GM21367 (cell line): ENCODE measurements around the gene ALAD.
A peak's percentile ranks its signal among the peaks of the same experiment; 100 is the strongest.
"Not testable (repeated sequence)": the region's sequence is repeated elsewhere in the genome, so short reads cannot be mapped to it uniquely, and the experiment has no call there.

ENCODE experiments used
- ATAC-seq: cut with Tn5 transposase; IDR thresholded peaks from one replicate; pipeline ENCODE4 v1.9.1; 2021; ENCODE audit not compliant: unreplicated experiment

Gene ALAD

DNA sequence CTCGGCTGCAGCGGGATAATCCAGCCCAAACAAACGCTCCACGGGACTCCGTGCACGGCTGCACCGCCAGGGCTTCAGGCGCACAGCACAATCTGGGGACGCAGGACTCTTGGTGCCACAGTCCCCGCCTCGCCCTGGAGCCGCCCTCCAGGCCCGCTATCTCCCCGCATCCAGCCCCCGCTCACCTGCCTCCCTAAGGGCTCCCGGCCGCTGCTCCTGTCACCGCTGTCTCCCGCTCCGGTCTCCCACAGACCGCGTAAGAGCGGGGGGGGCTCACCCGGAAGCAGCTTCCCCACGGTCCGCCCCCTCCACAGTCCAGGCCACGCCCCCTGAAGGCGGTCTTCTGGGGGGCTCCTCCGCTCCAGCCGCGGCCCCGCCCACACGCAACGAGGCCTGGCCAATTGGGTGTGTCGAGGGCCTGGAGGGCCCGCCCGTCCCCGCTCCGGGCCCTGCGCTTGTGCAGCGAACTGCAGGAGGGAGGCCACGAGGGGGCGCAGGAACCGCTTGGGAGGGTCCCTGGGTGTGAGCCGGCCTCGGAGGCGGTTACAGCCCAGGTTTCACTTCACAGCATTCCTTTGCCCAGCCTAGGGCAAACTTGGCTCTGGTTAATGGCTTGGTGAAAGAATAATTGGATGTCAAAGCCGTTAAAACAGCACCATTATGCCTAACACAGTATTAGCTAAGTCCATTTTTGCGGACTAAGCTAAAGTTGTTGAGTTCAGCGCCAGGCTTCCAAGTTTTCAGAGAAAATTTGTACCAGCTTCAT is at the start of gene ALAD:
Gene ALAD, minus strand, starts transcription at position 258 of the 766 bp plus-strand sequence. CDS start 7,725 bp downstream, outside the sequence.
- peak; percentile 95 for ATAC-seq

DNA sequence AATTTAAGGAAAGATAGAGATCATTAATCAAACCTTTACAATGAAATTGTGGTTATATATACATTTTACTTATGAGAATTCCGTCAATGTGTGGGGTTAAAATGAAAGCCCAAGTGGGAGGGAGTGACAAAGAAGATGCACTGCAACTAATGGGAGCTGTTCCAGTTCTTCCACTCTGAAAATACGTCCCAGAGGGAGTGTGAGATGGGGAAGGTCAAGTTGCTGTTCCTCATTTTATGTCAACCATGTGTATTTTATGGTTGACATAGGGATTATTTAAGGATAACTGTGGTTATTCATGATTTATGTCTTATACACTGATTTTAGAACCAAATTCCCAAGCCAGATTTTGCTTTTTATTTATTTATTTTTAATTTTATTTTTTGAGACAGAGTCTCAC is 48.3 kb upstream of the ALAD start:
- ATAC-seq: no peak

DNA sequence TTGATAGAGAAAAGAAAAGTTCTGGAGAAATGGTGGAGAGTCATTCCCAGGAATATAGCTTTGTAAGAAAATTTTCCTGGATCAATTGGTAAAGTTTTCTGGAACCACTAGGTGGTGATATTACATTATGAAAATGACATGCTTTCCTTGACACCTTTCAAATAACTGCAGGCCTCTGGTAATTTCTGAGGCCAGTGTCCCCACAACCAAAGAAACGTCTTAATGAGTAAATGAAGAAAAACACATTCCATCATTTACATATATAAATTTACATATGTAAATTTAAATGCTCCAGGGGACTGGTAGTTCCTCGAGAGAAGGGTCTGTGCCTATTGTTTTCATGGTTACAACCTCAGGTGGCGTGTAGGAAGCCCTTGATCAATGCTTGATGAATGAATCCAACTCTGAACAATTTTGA is 45.2 kb upstream of the ALAD start:
- ATAC-seq: no peak

DNA sequence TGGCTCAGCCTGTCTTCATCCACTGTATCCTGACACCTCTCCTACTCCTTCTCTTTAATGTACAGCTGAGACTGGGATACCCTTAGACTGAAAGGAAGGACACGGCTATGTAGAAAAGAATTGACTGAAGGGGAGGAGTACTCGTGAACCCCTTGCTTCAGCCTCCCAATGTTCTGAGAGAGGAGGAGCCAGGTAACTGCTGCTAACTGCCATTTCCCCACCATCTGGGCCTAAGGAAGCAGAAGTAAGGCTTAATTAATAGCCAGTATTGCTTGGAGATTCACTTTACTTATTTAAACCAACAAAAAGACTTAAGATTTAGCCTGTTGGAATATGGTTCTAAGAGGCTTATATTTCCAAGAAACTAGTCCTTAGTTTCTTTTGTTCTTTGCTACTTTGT is 43.7 kb upstream of the ALAD start:
- no peak for ATAC-seq

DNA sequence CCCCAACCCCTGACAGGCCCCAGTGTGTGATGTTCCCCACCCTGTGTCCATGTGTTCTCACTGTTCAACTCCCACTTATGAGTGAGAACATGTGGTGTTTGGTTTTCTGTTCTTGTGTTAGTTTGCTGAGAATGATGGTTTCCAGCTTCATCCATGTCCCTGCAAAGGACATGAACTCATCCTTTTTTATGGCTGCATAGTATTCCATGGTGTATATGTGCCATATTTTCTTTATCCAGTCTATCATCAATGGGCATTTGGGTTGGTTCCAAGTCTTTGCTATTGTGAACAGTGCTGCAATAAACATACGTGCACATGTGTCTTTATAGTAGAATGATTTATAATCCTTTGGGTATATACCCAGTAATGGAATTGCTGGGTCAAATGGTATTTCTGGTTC is 36.6 kb upstream of the ALAD start:
- ATAC-seq: not testable (repeated sequence)

DNA sequence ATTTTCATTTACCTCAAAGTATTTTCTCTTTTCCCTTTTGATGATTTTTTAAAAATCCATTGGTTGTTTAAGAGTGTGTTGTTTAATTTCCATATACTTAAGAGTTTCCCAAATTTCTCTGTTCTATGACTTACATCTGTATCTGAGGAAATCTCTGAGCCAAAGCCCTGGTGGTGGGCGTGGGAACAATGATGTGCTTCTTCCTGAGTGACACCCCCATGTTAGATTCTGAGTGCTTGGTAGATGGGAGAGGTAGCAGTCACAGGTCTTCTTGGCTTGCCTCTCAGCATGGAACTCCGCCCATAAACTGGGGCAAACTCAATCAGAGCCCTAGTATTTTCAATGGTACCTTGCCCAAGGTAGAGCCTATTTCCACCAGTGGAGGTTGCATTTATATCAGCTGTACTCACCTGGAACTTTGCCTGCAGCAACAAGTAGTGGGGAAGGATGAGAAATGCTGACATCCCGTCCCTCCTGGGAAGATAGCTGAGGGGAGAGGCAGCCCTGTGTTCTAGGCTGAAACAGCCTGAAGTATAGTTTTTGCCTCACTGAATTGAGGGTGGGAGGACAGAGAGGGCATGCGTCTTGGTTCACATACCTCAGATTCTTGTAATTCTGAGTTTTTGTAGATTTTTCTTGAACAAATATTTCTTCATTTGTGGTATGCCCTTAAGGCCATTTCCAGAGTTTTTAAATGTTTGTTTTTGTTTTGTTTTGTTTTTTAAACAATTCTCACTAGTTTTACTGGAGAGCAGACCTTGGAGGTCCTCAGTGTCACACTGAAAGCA is 35.8 kb upstream of the ALAD start:
- no peak for ATAC-seq

DNA sequence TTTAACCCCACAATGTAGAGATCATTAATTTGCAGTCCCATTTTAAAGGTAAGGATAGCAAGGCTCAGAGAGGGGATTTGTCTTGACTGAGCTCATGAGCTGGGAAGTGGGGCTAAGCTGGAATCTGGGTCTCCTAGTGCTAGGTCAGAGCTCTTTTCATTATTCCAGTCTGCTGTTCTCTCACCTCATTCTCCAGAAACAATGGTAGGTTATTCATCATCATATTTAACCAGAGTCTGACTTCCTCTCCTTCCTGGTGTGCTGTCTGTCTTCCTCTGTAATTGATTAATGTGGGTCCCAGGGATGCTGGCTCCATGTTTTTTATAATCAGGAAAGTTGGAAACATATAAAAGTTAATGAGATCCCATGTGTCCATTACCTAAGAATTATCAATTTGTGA is 30.1 kb upstream of the ALAD start:
- ATAC-seq: no peak

DNA sequence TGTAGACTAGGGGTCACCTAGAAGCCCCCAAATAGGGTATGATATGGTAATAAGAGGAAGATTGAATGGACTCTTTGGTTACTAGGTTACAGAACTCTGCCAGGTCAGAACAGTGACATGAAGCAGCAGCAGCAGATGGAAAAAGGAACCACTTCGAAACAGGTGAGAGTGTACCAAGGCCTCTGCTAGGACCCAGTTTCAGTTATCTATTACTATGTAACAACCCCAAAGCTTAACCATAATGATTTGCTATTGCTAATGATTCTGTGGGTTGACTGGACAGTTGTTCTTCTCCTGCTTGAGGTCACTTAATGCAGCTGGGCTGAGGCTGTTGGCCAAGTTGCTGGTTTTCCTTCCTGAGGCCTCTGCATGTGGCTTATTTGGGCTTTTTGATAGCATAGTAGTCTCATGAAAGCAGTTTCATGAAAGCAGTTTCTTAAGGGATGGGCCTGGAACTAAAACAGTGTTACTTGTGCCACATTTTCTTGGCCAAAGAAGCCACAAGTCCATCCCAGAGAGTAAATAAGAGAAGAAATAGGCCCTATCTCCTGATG is 27.1 kb upstream of the ALAD start:
- no peak for ATAC-seq

DNA sequence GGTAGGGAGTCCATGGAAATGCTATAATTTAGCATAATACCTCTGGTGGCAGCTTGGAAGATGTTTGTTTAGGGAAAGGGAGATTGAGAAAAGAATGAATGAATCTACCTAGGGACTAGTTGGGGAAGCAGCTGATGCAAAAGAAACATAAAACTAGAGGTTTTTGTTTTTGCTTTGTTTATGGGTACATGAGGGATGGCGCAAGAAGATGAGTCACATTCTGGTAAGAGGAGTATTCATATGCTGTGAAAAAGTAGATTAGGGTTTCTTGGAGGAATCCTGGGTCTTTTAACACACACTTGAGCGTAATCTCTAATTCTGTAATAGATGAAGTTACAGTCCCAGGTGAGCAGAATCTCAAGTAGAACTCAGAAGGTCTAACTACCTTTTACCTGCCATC is 26.5 kb upstream of the ALAD start:
- ATAC-seq: no peak

DNA sequence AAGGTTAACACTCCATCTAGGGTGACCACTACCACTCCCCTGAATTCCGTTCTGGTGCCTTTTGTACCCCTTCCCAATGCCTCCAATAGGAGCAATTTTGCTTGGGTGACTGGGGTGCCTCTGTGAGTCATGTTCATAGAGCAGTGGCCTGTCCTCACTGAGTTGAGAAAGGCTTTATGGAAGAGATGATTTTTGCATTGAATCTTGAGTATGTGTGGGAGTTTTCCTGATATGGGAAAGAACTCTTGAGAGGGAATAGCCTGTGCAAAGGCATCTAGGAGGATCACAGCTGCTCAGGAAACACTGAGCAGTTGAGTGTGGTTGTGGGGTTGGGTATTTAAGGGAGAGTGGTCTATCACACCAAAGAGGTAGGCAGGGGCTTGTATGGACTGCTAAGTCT is 25.6 kb upstream of the ALAD start:
- no peak for ATAC-seq

DNA sequence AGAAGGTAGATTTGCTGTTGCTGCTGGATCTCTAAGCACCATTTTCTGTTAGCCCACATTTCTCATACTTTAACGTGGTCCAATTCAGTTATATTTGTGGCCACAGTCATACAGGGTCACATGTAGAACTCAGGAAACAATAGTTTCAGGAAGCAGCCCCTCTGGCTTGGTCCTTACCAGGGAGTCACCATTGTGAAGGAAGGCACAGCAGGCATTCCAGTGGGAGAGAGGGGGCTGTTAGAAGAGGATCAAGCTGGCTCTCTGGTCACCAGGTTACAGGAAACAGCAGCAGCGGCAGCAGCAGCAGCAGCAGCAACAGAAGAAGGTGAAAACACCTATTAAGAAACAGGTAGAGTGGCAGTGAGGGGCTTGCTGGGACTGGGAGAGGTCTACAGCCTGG is 24.0 kb upstream of the ALAD start:
- no peak for ATAC-seq

DNA sequence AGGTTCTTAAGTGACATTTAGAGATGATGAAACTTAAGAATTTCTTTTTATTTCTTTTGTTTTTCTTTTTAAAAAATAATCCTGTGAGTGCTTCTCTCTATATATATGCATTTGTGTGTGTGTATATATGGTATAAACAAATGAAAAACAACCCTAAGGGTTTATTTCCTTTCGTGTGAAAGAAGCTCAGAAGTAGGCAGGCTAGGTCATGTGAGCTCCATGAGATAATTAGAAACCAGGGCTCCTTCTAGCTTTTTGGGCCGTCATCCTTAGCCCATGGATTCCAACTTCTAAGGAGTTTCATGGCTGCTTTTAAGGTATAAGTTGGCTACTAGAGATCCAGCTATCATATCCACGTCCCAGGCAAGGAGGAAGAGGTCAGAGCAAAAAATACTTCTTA is 20.6 kb upstream of the ALAD start:
- no peak for ATAC-seq

DNA sequence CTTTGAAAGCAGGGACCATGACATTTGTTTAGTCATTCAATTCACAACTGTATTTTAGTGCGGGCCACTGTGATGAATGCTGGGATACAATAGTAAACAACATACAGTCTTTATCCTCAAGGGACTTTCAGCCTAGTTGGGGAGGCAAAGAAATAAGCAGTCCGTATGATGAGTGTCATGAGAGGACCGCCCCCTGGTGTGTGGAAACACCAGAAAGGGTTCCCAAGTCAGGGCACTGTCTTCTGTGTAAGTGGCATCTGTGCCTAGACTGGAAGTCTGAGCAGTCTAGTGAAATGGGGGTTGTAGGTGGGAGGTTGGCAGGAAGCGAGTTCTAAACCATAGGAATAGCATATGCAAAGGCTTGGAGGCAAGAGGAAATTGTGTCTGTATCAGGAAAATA is 16.3 kb upstream of the ALAD start:
- no peak for ATAC-seq

DNA sequence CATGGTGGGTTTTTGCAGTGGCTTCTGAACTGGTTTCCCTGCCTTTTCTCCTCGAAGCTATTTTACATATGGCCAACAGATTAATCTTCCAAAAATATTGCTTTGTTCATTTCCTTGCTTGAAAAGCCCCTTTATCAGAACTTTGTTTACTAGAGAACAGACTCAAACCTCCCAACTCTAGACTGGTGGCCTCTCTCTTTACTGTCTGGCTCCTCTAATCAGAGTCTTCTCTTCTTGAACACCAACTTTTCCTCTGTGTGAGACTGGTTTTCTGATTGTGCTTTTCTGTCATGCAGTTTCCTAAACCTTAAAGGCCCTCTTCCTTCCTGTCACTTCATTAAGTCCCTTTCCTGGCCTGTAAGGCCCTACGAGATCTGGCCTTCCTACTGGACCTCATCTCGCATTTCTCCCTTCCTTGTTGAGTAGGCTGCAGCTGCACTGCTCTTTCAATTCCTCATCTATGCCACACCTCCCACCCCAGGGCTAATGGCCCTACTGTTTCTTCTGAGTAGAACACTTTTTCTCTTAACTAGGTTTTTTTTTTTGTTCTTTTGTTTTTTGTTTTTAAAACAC is 15.2 kb upstream of the ALAD start:
- ATAC-seq: peak; percentile 97

DNA sequence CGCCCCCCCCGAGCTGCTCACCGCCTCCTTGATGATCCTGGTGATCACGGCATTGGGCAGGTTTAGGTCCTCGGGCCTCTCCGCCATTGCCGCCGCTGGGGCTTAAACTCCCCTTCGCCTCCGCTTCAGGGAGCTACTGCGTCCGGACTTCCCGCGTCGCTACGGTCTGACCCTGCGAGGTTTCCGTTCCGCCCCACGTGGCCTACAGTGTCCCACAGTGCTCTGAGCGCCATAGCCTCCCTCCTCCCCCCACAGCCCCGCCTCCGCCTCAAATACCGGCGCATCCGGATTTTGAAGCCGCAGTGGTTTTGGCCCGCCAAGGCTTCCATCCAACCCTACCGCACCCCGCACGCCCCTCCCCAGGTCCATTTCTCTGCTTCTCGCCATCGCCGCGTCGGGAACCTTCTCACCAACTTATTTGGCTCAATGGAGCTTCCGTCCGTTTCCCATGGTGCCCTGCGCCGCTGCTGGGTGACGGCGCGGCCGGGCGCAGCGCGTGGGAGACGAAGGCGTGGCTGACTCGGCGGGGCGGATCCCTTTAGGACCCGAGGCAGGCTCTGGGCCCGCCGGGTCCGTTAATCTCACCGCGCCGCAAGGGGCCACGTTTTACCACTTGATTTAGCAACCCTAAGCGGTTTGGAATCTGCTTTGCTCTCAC is 9.3 kb upstream of the ALAD start, which contains the start of the genes C9orf43 and POLE3:
Gene C9orf43, plus strand, starts transcription at position 541 of the 658 bp plus-strand sequence. CDS start 2,747 bp downstream, outside the sequence.
Gene POLE3, minus strand, starts transcription at position 469 of the 658 bp plus-strand sequence. Its CDS starts 382 bp downstream, at position 87.
- ATAC-seq: peak; percentile 85

DNA sequence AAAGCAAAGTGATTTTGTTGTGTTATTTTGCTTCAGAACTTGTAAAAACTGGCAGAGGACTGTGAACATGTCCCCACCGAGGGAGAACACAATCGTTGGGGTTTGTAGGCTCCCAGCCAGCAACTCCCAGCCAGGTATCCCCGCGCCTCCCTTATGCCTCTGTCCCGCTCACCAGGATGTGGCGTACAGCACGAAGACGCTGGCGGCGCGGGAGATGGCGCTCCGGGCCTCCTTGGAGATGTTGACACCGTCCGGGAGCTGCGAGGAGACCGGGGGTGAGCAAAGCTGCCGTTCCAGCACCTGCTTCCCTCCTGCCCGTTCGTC is 8.8 kb upstream of the ALAD start:
- ATAC-seq: no peak

DNA sequence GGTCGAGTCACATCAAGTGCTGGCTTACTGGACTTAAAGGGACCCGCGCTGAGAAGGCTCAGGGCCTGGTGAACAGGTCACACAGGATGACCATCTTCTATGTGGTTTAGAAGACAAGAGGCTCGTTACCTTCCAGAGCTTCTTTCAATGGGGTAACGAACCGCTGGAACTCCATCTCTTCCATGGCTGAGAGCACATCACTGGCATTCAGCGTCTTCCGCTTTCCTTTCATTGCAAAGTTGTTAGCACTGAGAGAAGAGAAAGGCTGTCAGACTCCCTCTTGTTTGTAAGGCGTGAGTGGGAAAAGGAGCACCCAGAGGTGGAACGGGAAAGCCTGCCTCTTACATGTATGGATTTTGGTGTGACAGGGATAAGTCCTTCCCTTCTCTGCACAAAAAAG is 8.4 kb upstream of the ALAD start:
- no peak for ATAC-seq

DNA sequence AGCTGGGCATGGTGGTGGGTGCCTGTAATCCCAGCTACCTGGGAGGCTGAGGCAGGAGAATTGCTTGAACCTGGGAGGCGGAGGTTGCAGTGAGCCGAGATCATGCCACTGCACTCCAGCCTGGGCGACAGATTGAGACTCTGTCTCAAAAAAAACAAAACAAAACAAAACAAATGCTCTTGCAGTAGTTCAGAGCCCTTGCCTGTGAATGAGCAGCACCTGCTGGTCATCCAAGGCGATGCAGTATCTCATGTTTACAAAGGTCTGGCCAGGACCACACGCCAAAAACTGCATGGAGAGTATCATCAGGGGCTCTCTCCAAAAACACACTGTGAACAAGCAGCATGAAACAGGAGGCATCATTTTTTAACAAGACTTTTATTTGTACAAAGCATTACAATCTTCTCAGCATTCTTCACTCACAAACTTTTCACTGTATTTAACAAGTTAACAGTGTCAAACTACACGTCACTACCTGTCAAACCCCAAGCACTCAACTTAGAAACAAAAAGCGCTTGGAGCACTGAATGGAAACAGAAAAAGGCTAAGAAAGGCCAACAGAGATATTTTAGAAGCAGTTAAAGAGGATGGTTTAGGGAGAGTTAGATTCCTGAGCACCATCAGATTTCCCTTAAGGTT is 5.9 kb upstream of the ALAD start:
- not testable (repeated sequence) for ATAC-seq

DNA sequence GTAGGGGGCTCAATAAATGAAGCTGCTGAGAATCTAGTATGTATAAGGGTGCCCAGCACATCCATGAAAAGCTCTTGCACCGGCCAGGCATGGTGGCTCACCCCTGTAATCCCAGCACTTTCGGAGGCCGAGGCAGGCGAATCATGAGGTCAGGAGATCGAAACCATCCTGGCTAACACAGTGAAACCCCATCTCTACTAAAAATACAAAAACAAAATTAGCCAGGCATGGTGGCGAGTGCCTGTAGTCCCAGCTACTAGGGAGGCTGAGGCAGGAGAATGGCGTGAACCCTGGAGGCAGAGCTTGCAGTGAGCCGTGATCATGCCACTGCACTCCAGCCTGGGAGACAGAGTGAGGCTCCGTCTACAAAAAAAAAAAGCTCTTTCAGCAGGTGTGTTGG is 5.3 kb upstream of the ALAD start:
- ATAC-seq: not testable (repeated sequence)

DNA sequence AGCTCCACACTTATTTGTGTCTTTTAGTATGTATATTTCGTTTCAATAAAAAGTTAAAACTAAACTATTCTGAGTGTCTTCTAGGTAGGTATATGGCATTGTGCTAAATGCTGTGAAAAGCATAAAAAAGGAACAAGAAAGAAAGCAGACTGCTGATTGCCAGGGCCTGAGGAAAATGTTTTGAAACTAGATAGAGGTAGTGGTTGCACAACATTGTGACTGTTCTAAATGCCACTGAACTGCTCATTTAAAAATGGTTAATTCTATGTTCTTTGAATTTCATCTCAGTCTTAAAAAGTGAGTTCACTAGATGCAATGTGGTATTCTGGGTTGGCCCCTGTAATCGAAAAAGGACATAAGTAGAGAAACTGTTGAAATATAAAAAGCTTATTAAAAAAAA is 2.6 kb upstream of the ALAD start:
- ATAC-seq: no peak
